Mesodermal cell (in vitro differentiated cells): Measurements from ENCODE around the gene QRICH1.

ENCODE experiments used
- H3K27ac ChIP-seq: 2 replicates; pipeline ENCODE4 v1.7.0; 2013; ENCODE audit warnings: mild to moderate bottlenecking, low read depth, low read length, moderate library complexity; ENCODE audit not compliant: severe bottlenecking
- H3K36me3 ChIP-seq: 2 replicates; pipeline ENCODE4 v1.7.1; 2013; ENCODE audit warnings: mild to moderate bottlenecking, low read length, moderate library complexity; ENCODE audit not compliant: control insufficient read depth, insufficient read depth
- H3K4me1 ChIP-seq: one replicate; pipeline ENCODE4 v1.7.1; 2013; ENCODE audit warnings: mild to moderate bottlenecking, low read length; ENCODE audit not compliant: insufficient read depth, control insufficient read depth, poor library complexity, severe bottlenecking
- H3K4me3 ChIP-seq: 2 replicates; pipeline ENCODE4 v1.7.0; 2013; ENCODE audit warnings: low read length, control low read depth, mild to moderate bottlenecking; ENCODE audit not compliant: insufficient read depth, poor library complexity, severe bottlenecking; ENCODE audit errors: extremely low read depth
- H3K9me3 ChIP-seq: 2 replicates; pipeline ENCODE4 v1.7.1; 2013; ENCODE audit warnings: mild to moderate bottlenecking, low read length, moderate library complexity; ENCODE audit not compliant: control insufficient read depth
- WGBS, 2 experiments: methylation state at CpG; one replicate each; pipeline ENCODE4 v1.1.5; 2013; ENCODE audit warnings: missing lambda C conversion rate in 2 of 2; ENCODE audit not compliant: insufficient coverage in 2 of 2; 5-methylcytosine and 5-hydroxymethylcytosine counted together

Gene QRICH1

GRCh38 chr3:49007068-49007770 lies 86.7 kb downstream of the QRICH1 start, which contains the start of gene WDR6:
Gene WDR6 (plus strand): TSS chr3:49007391. CDS start chr3:49007432, 41 bp downstream.
- Histone ChIP-seq H3K9me3 (no peaks in the 10 kb centered on the region), H3K36me3 (peaks cover 26% of the 10 kb centered on the region), H3K4me1 (peaks cover 14% of the 10 kb centered on the region), H3K4me3 (peak within 1 kb of the TSS; percentile 98), H3K27ac (peak within 1 kb of the TSS; percentile 97)
- 0 to 1% methylated on average over 55 to 63 of the region's 65 CpGs for WGBS, 2 experiments

- peak overlapping the region; percentile 97 for H3K27ac ChIP-seq
Measured at GRCh38 chr3:49006408-49007067, 87.3 kb downstream of the QRICH1 start.

GRCh38 chr3:49005998-49006397 lies 87.9 kb downstream of the QRICH1 start:
- 96% methylated on average over 3 to 5 of the region's 5 CpGs for WGBS, 2 experiments
- H3K4me3 ChIP-seq: peak overlapping the region; percentile 98

More at GRCh38 chr3:49006408-49007067, 87.3 kb downstream of the QRICH1 start:
- WGBS, 2 experiments: 9 to 12% methylated on average over 18 to 26 of the region's 32 CpGs
- peaks cover 14% of the 10 kb centered on the region for H3K4me1 ChIP-seq
- H3K9me3 ChIP-seq: no peaks in the 10 kb centered on the region
- peak overlapping the region; percentile 98 for H3K4me3 ChIP-seq
- H3K36me3 ChIP-seq: peaks cover 19% of the 10 kb centered on the region

GRCh38 chr3:49005303-49005680 lies 88.6 kb downstream of the QRICH1 start:
- H3K4me1 ChIP-seq: peaks cover 14% of the 10 kb centered on the region
- 94 to 100% methylated on average over 3 of the region's 3 CpGs for WGBS, 2 experiments
- peaks cover 13% of the 10 kb centered on the region for H3K36me3 ChIP-seq
- no peak overlapping the region for H3K27ac ChIP-seq
- H3K9me3 ChIP-seq: no peaks in the 10 kb centered on the region
- no peak overlapping the region for H3K4me3 ChIP-seq

More at GRCh38 chr3:49005998-49006397, 87.9 kb downstream of the QRICH1 start:
- no peak overlapping the region for H3K27ac ChIP-seq
- H3K4me1 ChIP-seq: peaks cover 14% of the 10 kb centered on the region
- H3K9me3 ChIP-seq: no peaks in the 10 kb centered on the region
- H3K36me3 ChIP-seq: peaks cover 14% of the 10 kb centered on the region

- Histone ChIP-seq H3K27ac (no peak overlapping the region), H3K36me3 (peaks cover 7% of the 10 kb centered on the region), H3K4me3 (no peak overlapping the region), H3K4me1 (peaks cover 14% of the 10 kb centered on the region), H3K9me3 (no peaks in the 10 kb centered on the region)
- 87 to 96% methylated on average over 12 to 14 of the region's 16 CpGs for WGBS, 2 experiments
Measured at GRCh38 chr3:49004352-49005302, 89.2 kb downstream of the QRICH1 start.

- Histone ChIP-seq H3K4me1 (peaks cover 6% of the 10 kb centered on the region), H3K4me3 (no peak overlapping the region), H3K27ac (no peak overlapping the region), H3K9me3 (no peaks in the 10 kb centered on the region), H3K36me3 (peaks cover 4% of the 10 kb centered on the region)
- 90 to 100% methylated on average over 6 of the region's 6 CpGs for WGBS, 2 experiments
Measured at GRCh38 chr3:49001155-49001554, 92.7 kb downstream of the QRICH1 start.

GRCh38 chr3:48999085-48999858 lies 94.6 kb downstream of the QRICH1 start:
- Histone ChIP-seq H3K4me1 (peaks cover 3% of the 10 kb centered on the region), H3K4me3 (no peak overlapping the region), H3K9me3 (no peaks in the 10 kb centered on the region), H3K27ac (no peak overlapping the region), H3K36me3 (peaks cover 12% of the 10 kb centered on the region)
- 83 to 94% methylated on average over 6 to 8 of the region's 8 CpGs for WGBS, 2 experiments

- Histone ChIP-seq H3K36me3 (peaks cover 15% of the 10 kb centered on the region), H3K4me1 (peaks cover 3% of the 10 kb centered on the region), H3K27ac (no peak overlapping the region), H3K4me3 (no peak overlapping the region), H3K9me3 (no peaks in the 10 kb centered on the region)
- WGBS, 2 experiments: 84 to 89% methylated on average over 15 of the region's 20 CpGs
Measured at GRCh38 chr3:48997714-48998637, 95.9 kb downstream of the QRICH1 start.

GRCh38 chr3:48997102-48997635 lies 96.7 kb downstream of the QRICH1 start:
- H3K4me3 ChIP-seq: no peak overlapping the region
- no peaks in the 10 kb centered on the region for H3K9me3 ChIP-seq
- H3K36me3 ChIP-seq: peaks cover 15% of the 10 kb centered on the region
- H3K27ac ChIP-seq: no peak overlapping the region
- 91 to 95% methylated on average over 7 to 8 of the region's 8 CpGs for WGBS, 2 experiments
- H3K4me1 ChIP-seq: peaks cover 3% of the 10 kb centered on the region
